ENCODE data around the gene MTCH1.
"Not testable (repeated sequence)": the region's sequence is repeated elsewhere in the genome, so short reads cannot be mapped to it uniquely, and the experiment has no call there.

The MTCH1 gene

DNA sequence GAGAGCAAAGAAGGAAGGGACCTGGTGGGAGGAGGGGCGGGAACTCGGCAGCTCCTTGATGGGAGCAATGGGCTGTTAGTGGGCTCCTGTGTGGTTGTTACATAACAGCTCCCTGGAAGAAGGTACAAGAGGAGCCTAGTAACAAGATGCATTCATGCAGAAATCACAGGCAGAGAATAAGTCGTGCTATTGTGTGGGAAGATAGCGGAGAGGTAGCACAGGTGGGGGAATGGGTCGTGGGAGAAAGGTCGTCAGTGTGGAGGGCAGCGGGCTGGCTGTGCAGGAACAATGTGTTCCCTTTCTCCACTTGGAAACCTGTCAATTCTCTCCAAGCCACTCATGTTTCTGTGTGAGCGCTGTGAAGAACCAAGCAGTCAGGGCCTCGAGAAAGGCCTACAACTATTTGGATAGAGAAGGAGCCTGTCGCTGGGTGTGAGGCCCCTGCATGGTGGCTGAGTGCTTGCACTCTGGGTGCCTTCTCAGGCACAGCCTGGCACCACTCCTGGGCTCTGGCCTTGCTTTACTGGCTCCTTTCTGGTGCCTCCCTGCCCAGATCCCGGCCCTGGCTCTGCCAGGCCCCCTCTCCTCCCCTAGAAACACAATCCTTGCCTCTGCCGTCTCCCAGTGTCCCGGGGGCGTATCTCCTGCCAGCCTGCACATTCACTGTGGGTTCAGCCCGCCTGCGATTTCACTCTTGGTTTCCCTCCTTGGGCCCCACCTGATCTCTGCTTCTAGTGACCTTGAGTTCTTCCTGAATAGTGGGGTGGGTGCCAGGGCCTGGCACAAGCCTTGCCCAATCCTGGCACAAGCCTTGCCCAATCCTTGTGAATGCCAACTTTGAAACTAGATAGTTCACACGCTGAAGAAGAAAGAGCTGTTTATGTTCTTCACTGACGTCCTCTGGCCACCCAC, 12.1 kb upstream of the MTCH1 start:
- DNase-seq (ENCODE audit: low read depth in 3 of 3), result no peak

DNA sequence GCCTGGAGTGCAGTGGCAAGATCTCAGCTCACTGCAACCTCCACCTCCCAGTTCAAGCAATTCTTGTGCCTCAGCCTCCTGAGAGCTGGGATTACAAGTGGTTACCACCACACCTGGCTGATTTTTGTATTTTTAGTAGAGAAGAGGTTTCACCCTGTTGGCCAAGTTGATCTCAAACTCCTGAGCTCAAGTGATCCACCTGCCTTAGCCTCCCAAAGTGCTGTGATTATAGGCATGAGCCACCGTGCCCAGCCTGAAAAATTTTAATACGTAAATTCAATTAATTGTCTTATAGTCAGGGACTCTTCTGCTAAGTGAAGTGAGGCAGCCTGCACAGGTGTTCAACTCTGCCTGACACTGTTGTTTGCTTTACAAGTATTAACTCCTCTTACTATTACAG, 4.4 kb upstream of the MTCH1 start:
- DNase-seq (ENCODE audit: low read depth in 3 of 3), result not testable (repeated sequence)

DNA sequence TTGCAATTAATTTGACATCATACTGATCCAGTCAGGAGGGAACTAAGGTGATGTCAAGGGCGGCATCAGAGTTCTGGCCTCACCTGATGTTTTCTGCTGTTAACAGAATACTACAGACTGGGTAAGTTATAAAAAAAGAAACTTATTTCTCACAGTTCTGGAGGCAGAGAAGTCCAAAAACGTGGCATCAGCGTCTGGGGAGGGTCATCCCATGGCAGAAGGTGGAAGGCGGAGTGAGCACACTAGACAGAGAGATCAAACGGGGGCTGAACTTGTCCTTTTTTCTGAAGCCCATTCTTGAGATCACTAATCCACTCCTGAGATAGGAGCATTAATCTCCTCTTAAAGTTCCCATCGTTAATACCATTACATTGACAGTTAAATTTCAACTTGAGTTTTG, 3.3 kb upstream of the MTCH1 start:
- no peak for DNase-seq (ENCODE audit: low read depth in 3 of 3)

DNA sequence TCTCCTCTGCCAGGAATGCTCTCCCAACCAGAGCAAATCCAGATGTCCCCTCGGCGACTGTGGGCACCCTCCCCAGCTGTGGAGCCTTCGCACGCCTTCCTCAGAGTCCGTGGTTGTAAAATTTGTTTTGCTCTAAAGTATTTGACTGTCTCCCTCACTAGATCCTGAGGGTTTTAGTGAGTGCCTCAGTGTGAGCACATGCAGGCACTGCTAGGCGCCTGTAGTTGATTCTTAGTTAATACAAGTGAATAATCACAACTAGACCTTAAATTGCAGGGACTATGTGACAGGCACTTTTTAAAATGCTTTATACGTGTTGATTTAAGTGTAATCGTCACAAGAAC, 680 bp upstream of the MTCH1 start:
- no peak for DNase-seq (ENCODE audit: low read depth in 3 of 3)

DNA sequence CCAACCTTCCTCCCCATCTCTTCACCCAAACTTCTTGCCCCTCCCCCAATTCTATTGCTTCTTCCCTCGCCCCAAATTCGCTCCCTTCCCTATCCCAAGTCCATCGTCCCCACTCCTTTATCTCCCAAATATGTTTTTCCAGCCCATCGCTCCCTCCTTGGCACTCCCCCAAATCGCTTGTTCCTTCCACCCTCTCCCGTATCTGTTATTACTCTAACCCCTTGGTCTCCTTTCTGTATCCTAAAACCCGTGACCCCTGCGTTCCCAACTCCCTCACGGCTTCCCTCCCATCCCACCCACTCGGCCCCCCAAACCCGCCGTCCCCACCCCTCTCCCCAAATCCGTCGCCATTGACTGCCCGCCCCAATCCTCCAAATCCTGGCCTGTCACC, 584 bp downstream of the MTCH1 start:
- DNase-seq (ENCODE audit: low read depth in 3 of 3), result no peak

DNA sequence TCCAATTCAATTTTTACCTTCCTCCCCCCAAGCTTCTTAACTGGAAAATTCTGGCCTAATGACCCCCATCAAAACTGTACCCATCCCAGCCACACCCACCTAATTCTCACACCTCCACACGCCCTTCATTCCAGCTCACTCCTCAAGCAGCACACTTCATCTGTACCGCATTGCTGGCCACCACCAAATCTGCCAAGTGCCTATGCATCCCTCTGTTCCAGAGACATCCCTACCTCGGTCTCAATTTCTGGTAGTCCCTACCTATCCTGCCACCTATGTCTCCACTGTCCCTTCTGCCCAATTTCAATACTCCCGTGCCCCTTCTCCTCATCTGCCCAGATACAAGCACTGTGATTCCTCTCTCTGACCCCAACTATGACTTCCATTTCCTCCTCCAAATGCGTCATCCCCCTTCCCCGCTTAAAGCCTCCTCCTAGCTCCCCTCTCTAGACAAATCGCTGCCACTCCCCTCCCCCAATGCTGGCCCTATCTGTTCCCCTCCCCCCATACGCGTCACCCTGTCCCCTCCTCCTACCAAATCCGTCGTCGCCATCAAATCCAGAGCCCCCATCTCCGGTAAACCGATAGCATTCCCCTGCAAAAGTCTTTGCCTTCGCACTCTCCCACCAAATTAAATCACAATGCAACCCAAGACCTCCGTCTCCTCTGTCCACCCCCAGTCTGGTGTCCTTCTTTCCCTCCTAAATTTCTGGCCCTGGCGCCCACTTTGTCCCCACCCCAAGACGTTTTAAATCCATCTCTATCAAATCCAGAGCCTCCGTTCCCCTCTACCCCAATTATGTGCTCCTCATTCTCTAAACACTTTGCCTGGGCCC, 1.2 kb downstream of the MTCH1 start:
- peak in 2 of 3 experiments; percentile 28 to 29 for DNase-seq (ENCODE audit: low read depth in 3 of 3)

DNA sequence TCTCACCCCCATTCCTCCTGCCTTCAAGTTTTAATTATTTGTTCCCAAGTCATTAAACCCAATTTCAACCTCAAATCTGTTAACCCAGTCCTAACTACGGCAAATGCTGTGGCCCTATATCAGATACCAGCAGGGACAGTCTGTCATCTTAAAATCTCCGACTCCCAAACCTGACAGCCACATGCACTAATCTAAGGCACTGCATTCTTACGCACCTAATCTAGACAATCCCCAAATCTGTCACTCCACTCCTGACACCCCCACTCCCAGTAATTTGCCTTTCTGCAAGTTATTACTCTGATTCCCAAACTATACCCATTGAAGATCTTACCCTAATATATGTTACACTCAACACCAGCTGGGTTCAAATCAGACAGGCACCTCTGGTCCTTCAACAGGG, 2.5 kb downstream of the MTCH1 start:
- DNase-seq (ENCODE audit: low read depth in 3 of 3), result no peak

DNA sequence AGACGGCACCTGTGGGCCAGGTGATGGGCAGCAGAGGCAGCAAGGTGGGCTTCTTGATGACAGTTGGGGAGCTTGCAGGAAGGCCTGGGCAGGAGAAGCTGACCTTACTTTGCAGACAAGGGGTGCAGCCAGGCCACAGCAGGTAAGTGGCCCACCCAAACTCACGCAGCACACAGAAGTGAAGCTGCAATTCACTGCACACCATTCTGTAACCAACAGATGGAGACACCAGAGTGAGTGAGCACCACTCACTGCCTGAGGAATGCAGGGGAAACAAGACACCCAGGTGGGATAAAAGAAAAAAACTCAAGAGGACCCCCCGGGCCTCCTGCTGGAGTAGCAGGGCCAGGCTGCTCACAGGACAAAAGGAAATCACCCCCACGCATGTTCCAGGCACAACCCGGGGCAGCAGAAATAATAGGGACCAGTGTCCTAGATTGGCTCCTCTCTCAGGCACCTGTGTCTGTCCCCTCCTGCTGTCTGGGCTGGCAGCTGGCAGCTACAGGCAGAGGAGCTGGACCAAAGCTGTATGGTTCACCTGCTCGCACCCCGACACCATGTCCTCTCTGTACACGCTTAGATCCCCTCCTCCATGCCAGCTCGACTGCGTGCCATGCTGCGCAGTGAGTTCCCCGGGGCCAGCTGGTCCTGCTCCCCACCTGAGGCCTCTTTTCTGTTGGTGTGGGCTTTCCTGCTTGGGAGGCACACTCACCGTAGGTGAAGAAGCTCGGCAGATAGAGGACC, 4.9 kb downstream of the MTCH1 start:
- DNase-seq (ENCODE audit: low read depth in 3 of 3), result no peak

DNA sequence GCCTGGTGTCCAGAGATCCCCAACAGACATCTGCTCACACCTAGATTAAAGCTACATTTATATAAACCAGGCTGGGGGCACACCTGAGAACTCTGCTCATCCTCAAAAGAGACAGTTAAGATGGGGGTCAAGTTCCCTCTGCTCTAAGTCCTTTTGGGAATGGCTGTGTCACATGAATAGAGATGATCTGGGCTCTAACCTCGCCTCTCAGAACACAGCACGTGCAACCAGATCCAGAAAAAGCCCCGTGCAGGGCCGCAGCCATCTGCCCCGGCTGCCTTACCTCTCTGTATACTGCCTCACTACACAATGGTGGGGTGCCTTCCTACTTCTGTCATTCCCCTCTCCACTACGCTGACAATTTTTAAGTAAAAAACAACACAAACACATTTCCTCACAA, 5.9 kb downstream of the MTCH1 start:
- DNase-seq (ENCODE audit: low read depth in 3 of 3), result no peak

DNA sequence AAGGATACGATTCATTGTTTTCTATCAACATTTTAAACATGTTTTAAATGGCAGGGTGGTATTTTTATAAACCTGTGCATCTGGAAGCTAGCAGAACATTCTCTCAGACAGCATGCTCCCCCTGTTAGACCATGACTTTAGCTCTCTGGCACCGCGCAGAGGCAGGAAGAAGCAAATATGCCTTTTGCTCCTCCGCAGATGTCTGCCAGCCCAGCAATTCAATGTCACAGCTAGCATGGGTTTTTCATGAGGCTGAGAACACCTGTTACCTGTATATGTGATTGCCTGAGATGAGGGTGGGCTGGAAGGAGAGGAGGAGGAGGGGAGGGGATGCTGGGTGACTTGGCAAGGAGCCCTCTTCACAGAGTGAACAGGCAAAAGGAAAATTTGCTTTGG, 6.7 kb downstream of the MTCH1 start:
- DNase-seq (ENCODE audit: low read depth in 3 of 3), result no peak

DNA sequence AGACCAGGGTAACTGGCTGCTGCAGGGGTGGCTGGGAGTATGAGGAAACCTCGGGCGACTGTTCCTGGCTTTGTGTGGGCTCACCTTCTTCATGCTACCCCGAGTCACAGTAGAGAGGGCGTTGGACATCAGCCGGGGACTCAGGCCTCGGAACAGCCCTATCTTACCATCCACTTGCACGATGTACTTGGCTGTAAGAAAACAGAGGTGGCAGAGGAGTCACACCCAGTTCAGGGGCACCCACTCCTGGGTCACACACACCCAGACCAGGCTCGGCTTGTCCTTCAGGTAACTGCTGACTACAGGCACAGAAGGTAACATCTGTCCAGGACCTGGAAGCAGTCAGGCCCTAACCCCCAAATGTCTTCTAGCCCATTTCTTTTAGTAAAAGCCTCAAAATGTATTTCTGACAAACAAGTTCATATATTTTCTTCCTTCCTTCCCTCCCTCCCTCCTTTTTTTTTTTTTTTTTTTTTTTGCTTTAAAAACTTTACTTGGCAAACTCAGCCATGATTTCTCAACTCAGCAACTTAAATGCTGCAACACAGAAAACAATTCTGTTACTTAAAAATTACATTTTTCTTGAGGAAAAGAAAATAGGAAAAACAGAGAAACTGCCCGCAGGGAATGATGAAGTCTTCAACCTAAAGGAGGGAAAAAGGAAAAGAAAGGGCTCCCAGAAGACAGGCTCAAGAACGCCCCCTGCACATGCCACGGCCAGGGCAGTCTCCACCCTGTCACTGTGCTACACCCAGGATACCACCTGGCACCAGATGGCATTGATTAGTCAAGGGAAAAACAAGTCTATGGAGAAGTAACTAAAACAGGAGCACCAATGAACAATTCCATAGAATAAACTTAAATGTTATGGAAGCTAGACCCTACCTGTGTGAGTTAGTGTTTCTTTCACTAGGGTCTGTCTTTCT, 7.3 kb downstream of the MTCH1 start:
- no peak for DNase-seq (ENCODE audit: low read depth in 3 of 3)

DNA sequence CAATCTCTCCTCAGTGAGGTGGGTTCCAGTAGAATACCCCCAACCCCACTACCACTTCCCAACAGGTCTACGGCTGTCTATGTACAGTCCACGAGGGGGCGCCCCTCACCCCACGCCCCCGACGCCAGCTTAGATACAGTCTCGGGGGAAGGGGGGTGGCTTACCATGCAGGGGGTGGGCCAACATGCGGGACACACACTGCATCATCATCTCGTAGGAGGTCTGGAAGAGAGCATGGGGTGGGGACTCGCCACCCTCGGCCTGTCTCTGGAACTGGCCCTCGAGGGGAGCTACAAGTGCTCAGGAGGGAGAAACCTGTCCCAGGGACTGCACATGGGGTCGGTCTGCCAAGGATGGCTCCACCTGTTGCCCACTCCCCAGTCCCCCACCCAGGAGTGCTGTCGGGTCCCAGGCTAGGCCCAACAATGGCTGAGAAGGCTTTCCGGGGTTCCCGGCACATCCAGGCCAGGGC, 8.5 kb downstream of the MTCH1 start:
- no peak for DNase-seq (ENCODE audit: low read depth in 3 of 3)

DNA sequence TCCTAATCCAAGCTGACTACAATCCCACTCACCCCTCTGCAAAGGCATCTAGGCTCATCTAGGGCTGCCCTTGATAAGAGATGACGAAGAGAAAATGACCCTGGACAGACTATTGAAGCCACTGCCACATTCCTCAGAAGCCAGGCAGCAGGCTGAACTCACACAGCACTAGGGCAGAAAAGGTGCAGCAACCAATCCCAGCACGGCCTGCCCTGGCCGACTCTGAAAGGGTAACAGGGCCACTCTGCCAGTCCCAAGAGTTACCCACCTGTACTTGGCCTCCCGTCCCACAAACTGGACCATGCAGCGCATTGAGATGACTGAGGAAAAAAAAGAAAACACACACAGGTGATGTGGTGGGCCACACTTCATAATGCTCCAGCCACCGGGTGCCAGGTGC, 9.1 kb downstream of the MTCH1 start:
- DNase-seq (ENCODE audit: low read depth in 3 of 3), result no peak

DNA sequence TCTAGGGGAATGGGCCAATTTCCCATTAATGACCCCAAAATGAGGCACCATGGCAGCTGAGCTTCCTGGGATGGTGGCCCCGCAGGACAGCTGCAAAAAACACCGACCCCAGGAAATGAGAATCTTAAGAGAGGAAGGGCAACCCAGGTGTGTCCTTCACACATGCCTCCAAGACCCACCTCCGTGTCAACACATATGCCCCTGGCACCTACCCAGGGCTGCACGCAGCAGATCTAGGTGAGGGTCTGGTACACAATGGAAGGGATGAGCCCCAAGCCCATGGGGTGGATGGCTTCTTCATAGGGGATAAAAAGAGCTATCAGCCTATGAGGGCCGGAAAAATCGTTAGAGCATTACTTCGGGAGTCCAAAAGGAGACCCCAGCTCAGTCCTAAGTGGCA, 9.5 kb downstream of the MTCH1 start:
- no peak for DNase-seq (ENCODE audit: low read depth in 3 of 3)

DNA sequence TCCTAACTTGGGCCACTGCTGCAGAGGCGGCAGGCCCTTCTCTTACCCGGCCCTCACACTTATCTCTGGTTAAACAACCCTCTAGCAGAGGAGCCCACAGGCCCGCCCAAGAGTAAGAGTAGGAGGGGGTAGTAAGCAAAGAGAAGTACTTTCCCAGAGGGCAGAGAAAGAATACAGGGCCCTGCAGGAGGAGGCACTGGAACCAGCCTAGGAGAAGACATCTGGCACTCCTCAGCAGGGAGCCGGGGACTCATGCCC, 10.1 kb downstream of the MTCH1 start:
- DNase-seq (ENCODE audit: low read depth in 3 of 3), result no peak

DNA sequence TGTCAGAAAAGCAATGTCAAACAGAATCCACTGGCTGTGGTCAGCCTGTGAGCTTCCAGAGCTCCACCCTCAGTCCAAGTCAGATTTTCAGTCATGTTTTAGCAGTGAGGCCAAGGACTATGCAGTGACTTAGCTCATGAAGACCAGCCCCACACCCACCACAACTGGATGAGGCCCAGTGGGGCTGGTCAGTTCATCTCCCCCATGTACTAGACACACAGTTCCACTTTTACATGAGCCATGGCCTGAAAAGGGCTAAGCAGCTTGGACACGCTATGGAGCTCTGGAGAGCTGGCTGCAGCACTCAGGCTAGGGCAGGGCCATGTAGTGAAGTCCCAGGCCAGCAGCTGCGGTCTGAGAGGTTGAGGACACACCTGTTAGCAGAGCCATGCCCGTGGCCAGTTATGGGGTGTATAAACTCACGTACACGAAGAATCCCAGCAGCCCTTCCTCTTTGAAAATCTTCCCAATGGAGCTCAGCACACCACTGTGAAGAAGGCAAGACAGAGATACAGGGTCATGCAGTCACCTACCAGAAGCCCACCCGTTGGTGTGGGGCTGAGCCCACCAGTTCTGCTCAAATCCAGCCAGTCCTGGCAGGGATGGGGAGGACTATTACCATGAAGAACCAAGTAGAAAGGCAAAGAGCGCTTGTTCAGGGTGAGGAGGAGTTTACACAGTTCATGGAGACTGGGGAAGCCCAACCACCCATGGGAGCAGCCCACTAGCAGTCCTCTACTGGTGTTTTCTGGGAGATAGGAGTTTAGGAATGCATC, 10.6 kb downstream of the MTCH1 start:
- DNase-seq (ENCODE audit: low read depth in 3 of 3), result no peak

DNA sequence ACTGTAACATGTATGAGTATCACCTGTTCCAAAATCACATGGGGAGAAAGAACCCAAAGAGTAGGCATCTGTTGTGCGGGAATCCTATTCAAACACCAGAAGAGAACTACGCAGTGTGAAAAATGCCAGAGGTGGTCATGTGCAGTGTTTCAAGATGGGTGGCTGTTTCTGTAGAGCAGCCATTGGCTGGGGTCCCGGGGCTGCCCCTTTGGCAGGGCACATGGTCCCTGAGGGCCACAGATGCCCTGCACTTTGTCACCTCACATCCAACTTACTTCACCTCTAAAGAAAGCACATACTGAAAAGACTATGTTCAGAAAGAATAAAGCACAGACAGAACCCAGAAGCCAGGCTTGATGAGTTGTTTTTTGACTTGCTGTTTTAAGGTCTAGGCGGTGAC, 12.3 kb downstream of the MTCH1 start:
- DNase-seq (ENCODE audit: low read depth in 3 of 3), result no peak

DNA sequence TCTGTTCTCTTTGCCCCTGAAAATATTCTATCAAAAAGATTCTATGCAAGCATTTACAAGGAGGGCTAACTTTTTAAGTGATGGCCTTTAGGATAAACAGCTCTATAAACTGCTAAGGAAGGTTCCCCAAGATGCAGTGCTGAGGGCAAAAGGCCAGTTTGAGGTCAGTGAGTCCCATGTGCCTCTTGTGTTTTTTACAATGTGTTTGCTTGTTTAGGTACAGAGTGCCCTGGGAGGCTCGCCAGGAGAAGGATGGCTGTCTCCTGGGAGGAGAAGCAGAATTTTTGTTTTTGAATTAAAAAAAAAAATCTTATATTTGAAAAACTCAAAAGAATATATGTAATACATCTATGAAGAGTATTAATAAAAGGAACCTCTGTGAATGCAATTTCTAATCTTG, 12.8 kb downstream of the MTCH1 start:
- DNase-seq (ENCODE audit: low read depth in 3 of 3), result no peak

DNA sequence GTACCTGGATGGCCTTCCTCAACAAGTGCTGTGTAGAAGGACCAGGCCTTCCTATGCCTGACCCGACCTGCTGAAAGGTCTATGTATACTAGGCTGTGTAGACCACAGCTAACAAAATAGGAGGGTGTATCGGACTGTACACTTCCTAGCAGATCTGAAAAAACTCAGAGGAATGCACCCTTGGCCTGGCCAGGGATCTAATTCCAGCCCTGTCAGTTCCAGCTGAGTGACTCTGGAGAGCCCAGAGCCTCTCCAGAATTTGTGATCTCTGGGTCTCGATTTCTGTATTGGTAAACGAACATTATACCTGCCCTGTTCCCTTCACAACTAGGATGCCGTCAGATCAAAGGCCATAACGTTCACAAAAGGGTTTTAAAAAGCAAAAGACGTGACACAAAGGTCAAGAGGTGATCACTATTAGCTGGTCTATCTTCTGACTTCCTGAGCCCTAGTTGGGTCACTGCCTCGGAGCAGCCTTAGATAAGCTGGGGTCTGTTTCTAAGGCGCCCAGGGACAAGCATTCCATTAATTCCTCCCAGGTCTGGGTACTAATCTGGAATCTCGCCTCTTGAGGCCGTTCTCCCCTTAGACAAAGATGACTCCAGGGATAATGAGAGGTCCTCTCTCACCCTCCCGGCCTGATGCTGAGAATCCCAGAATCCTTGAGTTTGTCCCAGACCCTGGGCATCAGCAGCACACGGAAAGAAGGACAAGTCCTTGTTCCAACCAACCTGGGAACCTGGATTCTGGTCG, 13.9 kb downstream of the MTCH1 start:
- DNase-seq (ENCODE audit: low read depth in 3 of 3), result no peak

Measured in stimulated activated CD4-positive, alpha-beta T cell treated with anti-CD3 and anti-CD28 coated beads, TNF-alpha, amount 100 ng/mL, for 4 hours (primary cell).